Spleen (tissue), 11 donors: Measurements from ENCODE around the gene NDP. TPM values are rescaled to one million over a fixed set of nuclear protein-coding genes. Genes with fewer than 3 reads are reported as not detected.

Experiments
- DNase-seq: peaks from one replicate; pipeline ENCODE4 v3.0.0-alpha.2; 2020
- H3K27ac ChIP-seq, 8 donors: fragments of 200-600 bp; sonication (generic) in 7 of 8; 1 replicate in 4 of 8; 2 replicates in 4 of 8; pipeline versions ENCODE4 v1.5.0 to v1.8.0; 2016 to 2021; ENCODE audit warnings: inconsistent platforms in 4 of 8, mild to moderate bottlenecking in 4 of 8, moderate library complexity in 1 of 8
- H3K27me3 ChIP-seq, 7 donors: fragments of 200-600 bp; sonication (generic) in 6 of 7; replicated peaks in 1 of 7; 1 replicate in 4 of 7; 2 replicates in 3 of 7; pipeline versions ENCODE4 v1.5.0 to v1.8.0; 2016 to 2021; ENCODE audit warnings: inconsistent platforms in 3 of 7, mild to moderate bottlenecking in 1 of 7
- H3K36me3 ChIP-seq, 6 donors: fragments of 200-600 bp; sonication (generic) in 5 of 6; 1 replicate in 4 of 6; 2 replicates in 2 of 6; pipeline versions ENCODE4 v1.5.0 to v1.8.0; 2016 to 2021; ENCODE audit warnings: inconsistent platforms in 2 of 6
- H3K4me1 ChIP-seq, 6 donors: fragments of 200-600 bp; sonication (generic) in 5 of 6; 1 replicate in 3 of 6; 2 replicates in 3 of 6; pipeline versions ENCODE4 v1.5.0 to v1.8.0; 2016 to 2021; ENCODE audit warnings: inconsistent platforms in 3 of 6
- H3K4me3 ChIP-seq, 8 donors: fragments of 200-600 bp; sonication (generic) in 7 of 8; 1 replicate in 4 of 8; 2 replicates in 4 of 8; pipeline versions ENCODE4 v1.5.0 to v1.8.0; 2016 to 2021; ENCODE audit warnings: inconsistent platforms in 4 of 8, mild to moderate bottlenecking in 4 of 8, moderate library complexity in 2 of 8
- H3K9me3 ChIP-seq, 8 donors: fragments of 200-600 bp; sonication (generic) in 7 of 8; 1 replicate in 4 of 8; 2 replicates in 4 of 8; pipeline versions ENCODE4 v1.5.0 to v1.8.0; 2016 to 2021; ENCODE audit warnings: inconsistent platforms in 4 of 8
- CTCF ChIP-seq, 11 experiments: fragments of 200-600 bp in 7 of 11; fragments of 450-650 bp in 4 of 11; sonication (generic) in 4 of 11; IDR thresholded peaks in 8 of 11; conservative IDR thresholded peaks in 3 of 11; 1 replicate in 7 of 11; 2 replicates in 4 of 11; pipeline versions ENCODE4 v1.4.0 to v1.8.0; 2016 to 2021; ENCODE audit warnings: antibody characterized with exemption in 11 of 11, inconsistent platforms in 4 of 11, mild to moderate bottlenecking in 1 of 11
- POLR2A ChIP-seq, 3 donors: fragments of 450-650 bp; IDR thresholded peaks; one replicate each; pipeline ENCODE4 v1.5.1; 2017; ENCODE audit warnings: antibody characterized with exemption in 3 of 3, mild to moderate bottlenecking in 1 of 3
- POLR2AphosphoS5 ChIP-seq, 3 donors: sonication (generic); formaldehyde crosslinking; IDR thresholded peaks; one replicate each; pipeline ENCODE4 v1.5.1; 2017; ENCODE audit warnings: antibody characterized with exemption in 3 of 3
- WGBS, 5 donors: extraction: QIAGEN DNeasy Blood & Tissue Kit in 3 of 5; methylation state at CpG; one replicate each; pipeline versions ENCODE4 v1.1.5 to v1.1.7; 2013 to 2018; 5-methylcytosine and 5-hydroxymethylcytosine counted together
- intact Hi-C: fragments of 100-400 bp; cut with DNase I; formaldehyde crosslinking; loops from one replicate; pipeline ENCODE4 v1.15.0; 2023; ENCODE audit warnings: low total_unique reads
- polyA plus RNA-seq, 3 donors: library from polyadenylated mRNA; stranded (reverse); fragments of 200-250 nt; gene quantifications; one replicate each; pipeline ENCODE4 v1.2.1, GENCODE V29; 2013
- total RNA-seq, 7 donors: library from RNA; depleted of rRNA in 3 of 7; stranded (reverse); fragments of >200 nt in 3 of 7; fragmentation: NEBNext Ultra II Directional in 4 of 7; extraction: Animal tissue kit (Norgen Biotek cat#: 25700) in 4 of 7; gene quantifications; one replicate each; pipeline versions ENCODE4 v1.1.0 to v1.2.1, GENCODE V29; 2016 to 2021
- donor health status: healthy with polysubstance abuse.
- donor health status: DM: no; HTN: no; CAD: no; lungs with moderate emphysema.
- donor health status: DM: no; HTN: no; CAD: no.
- donor health status: Bipolar disorder and iron deficiency.
- donor health status: healthy.
- donor health status: DM: no; HTN: no; CAD: no.
- donor health status: DM: yes; HTN: yes; CAD: no.

The NDP gene
- total and polyA plus RNA-seq, 10 donors = 0.04 to 0.55 (median 0.37) TPM; not detected in 6

- intact Hi-C loops = no loop called here
- no peak overlapping the region for H3K27ac ChIP-seq
- H3K4me3 ChIP-seq = no peak overlapping the region
- peaks cover 0 to under 1% (median 0%) of the 10 kb centered on the region in 6 donors for H3K4me1 ChIP-seq
- H3K36me3 ChIP-seq = no peaks in the 10 kb centered on the region
- no peaks in the 10 kb centered on the region for H3K9me3 ChIP-seq
- 65 to 92% (median 74%) methylated on average over 4 of the region's 4 CpGs for WGBS, 5 donors
- H3K27me3 ChIP-seq = peaks cover 0 to 34% (median 12%) of the 10 kb centered on the region in 7 donors
- TF ChIP-seq POLR2A (IDR thresholded peaks at IDR 0.05) = no peak
- no peak for TF ChIP-seq POLR2AphosphoS5 (IDR thresholded peaks at IDR 0.05)
- no peak for DNase-seq
Observed at GRCh38 chrX:43968359-43968781, 4.8 kb downstream of the NDP start.

GRCh38 chrX:43964936-43965335 is 8.3 kb downstream of the NDP start:
- Histone ChIP-seq H3K27ac (no peak overlapping the region), H3K27me3 (peaks cover 0 to 21% (median 7%) of the 10 kb centered on the region in 7 donors), H3K9me3 (peaks cover 0 to 9% (median 0%) of the 10 kb centered on the region in 8 donors), H3K4me1 (no peaks in the 10 kb centered on the region), H3K4me3 (no peak overlapping the region), H3K36me3 (no peaks in the 10 kb centered on the region)
- intact Hi-C loops = no loop called here
- no peak for DNase-seq
- TF ChIP-seq CTCF (IDR thresholded peaks at IDR 0.05 in 8 of 11, conservative IDR thresholded peaks at IDR 0.05 in 3 of 11) (no peak), POLR2A (IDR thresholded peaks at IDR 0.05) (no peak), POLR2AphosphoS5 (IDR thresholded peaks at IDR 0.05) (no peak)
- 51 to 84% (median 56%) methylated on average over 3 of the region's 3 CpGs for WGBS, 5 donors

GRCh38 chrX:43963726-43964125 is 9.5 kb downstream of the NDP start:
- no peak overlapping the region for H3K27ac ChIP-seq
- peaks cover 0 to 9% (median 0%) of the 10 kb centered on the region in 8 donors for H3K9me3 ChIP-seq
- 79 to 96% (median 88%) methylated on average over 3 of the region's 3 CpGs for WGBS, 5 donors
- no peak for DNase-seq
- TF ChIP-seq POLR2AphosphoS5 (IDR thresholded peaks at IDR 0.05) (no peak), POLR2A (IDR thresholded peaks at IDR 0.05) (no peak), CTCF (IDR thresholded peaks at IDR 0.05 in 8 of 11, conservative IDR thresholded peaks at IDR 0.05 in 3 of 11) (no peak)
- no peak overlapping the region for H3K4me3 ChIP-seq
- H3K27me3 ChIP-seq = peaks cover 0 to 18% (median 0%) of the 10 kb centered on the region in 7 donors
- no peaks in the 10 kb centered on the region for H3K36me3 ChIP-seq
- intact Hi-C loops = no loop called here
- no peaks in the 10 kb centered on the region for H3K4me1 ChIP-seq

GRCh38 chrX:43962636-43963035 is 10.6 kb downstream of the NDP start:
- no peak overlapping the region for H3K27ac ChIP-seq
- no peak overlapping the region for H3K4me3 ChIP-seq
- 91 to 100% (median 96%) methylated on average over 3 to 9 of the region's 9 CpGs for WGBS, 5 donors
- intact Hi-C loops = no loop called here
- TF ChIP-seq POLR2A (IDR thresholded peaks at IDR 0.05) (no peak), POLR2AphosphoS5 (IDR thresholded peaks at IDR 0.05) (no peak), CTCF (IDR thresholded peaks at IDR 0.05 in 8 of 11, conservative IDR thresholded peaks at IDR 0.05 in 3 of 11) (no peak)
- no peaks in the 10 kb centered on the region for H3K36me3 ChIP-seq
- DNase-seq = no peak
- H3K9me3 ChIP-seq = peaks cover 0 to 9% (median 0%) of the 10 kb centered on the region in 8 donors
- H3K4me1 ChIP-seq = no peaks in the 10 kb centered on the region
- H3K27me3 ChIP-seq = peaks cover 0 to 27% (median 0%) of the 10 kb centered on the region in 7 donors
